Measurements from ENCODE around the gene FBXL13. TPM values are rescaled to one million over a fixed set of nuclear protein-coding genes. Genes with fewer than 3 reads are reported as not detected.
A peak's percentile ranks its signal among the peaks of the same experiment; 100 is the strongest.

The FBXL13 gene
- total RNA-seq, 2 donors from 2014 or later, result 0.95 to 2.5 TPM

DNA sequence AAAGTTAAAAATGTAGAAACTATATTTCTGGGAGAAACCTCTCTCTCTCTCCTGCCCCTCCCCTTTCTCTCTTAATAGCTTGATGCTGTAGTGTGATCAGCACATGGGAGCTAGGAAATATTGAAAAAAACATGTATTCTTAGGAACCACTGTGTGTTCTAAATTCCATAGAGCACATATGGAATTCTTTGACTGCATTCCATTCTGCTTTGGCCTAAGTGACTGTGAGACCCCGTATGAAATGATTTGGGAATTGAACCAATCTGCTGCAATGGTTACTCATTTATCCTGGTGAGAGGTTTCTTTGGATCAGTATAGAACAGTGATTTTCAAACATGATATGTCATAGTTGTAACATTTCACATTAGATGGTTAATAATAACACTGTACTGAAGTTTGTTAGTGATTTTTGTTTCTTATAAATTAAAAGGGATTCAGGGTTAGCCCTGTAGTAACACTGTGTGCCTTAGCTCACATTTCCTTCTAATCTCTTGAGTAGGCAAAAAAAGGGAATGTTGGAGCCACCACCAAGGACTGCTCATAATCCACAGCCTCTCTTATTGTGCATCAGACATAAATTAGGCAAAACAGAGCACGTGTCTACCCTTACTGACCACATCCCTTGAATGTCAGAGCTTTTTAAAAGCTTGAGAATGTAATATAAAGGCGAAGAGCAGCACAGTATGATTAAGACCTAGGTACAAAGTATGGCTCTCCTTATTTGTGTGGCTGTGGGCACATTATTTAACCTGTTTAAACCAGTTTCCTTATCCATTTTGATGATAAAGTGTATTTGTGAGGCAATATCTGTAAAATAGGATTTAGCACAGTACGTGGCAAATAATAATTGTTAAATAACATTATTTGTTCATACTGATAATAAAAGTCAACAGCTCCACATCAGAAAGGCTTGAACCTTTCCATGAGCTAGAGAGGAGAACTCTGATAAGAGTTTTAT lies 256.7 kb downstream of the FBXL13 start:
- TF ChIP-seq, protein P1, sequence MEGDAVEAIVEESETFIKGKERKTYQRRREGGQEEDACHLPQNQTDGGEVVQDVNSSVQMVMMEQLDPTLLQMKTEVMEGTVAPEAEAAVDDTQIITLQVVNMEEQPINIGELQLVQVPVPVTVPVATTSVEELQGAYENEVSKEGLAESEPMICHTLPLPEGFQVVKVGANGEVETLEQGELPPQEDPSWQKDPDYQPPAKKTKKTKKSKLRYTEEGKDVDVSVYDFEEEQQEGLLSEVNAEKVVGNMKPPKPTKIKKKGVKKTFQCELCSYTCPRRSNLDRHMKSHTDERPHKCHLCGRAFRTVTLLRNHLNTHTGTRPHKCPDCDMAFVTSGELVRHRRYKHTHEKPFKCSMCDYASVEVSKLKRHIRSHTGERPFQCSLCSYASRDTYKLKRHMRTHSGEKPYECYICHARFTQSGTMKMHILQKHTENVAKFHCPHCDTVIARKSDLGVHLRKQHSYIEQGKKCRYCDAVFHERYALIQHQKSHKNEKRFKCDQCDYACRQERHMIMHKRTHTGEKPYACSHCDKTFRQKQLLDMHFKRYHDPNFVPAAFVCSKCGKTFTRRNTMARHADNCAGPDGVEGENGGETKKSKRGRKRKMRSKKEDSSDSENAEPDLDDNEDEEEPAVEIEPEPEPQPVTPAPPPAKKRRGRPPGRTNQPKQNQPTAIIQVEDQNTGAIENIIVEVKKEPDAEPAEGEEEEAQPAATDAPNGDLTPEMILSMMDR (IDR thresholded peaks at IDR 0.05), result no peak
- H3K4me3 ChIP-seq, result no peak overlapping the region
- H3K27me3 ChIP-seq (replicated peaks; ENCODE audit: insufficient read depth), result no peaks in the 10 kb centered on the region
- H3K4me1 ChIP-seq (ENCODE audit: control insufficient read depth in 1 of 2, low read depth in 2 of 2), result peaks cover 0 to 3% of the 10 kb centered on the region in 2 donors
- H3K9me3 ChIP-seq, result no peaks in the 10 kb centered on the region
- DNase-seq (ENCODE audit: low spot score) (no peak), ATAC-seq (ENCODE audit: insufficient number of reproducible peaks, low FRiP score, low read depth) (no peak)
- no peaks in the 10 kb centered on the region for H3K36me3 ChIP-seq
- no peak overlapping the region for H3K27ac ChIP-seq

DNA sequence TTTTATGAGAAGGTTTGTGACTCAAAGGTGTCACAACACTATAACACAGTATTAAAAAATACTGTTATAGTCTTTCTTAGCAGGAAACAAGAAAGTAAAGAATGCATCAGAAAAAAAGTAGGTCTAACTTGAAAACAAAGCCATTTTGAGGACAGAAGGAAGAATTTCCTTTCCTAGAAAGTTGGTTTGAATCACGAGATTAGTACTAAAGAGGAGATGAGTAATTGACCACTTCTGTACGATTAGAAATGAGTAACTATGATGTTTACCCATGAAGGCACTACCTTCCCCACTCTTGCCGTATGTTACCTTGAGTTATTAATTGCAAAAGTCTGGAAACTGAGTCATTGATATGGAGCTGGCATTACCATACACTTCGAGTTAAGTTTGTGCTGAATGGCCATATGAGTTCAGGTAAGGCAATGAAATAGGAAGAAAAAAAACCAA lies 260.5 kb downstream of the FBXL13 start:
- H3K27me3 ChIP-seq (replicated peaks; ENCODE audit: insufficient read depth), result no peaks in the 10 kb centered on the region
- no peak for DNase-seq (ENCODE audit: low spot score)

DNA sequence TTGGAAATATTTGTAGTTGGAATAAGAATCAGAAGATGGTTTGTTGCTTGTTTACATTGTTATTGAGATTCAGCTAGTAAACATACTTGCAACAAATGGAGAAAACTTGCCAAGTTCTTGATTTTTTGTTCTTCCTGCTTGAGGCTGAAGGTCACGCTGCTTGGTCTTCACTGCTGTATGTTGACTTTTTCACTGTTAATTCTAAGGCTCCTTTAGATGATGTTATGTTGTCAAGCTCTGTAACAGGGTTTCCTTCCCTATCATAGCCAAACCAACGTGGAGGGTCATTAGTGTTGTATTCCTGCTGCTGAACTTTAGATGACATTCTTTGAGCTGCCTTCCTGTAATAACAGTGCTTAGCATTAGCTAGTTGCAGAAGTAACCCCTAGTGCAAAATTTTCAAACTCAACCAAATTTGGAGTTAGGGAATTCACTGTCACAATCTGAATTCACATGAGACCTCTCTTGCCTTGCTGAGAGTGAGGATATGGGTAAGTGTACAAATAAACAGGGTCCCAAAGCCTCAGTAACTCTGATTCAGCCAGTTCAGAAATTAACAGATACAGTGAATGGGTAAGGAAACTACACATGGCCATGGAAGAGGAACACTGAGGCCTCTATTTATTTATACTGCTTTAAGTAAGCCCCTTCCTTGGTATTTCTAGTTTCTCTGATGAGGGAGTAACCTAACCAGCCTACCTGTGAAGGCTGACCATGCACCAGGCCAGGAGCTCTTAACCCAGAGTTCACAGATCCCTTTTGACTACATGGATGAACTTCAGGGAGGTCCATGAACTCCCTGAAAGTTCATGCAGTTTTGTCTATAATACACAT lies 261.2 kb downstream of the FBXL13 start:
- Histone ChIP-seq H3K4me3 (no peak overlapping the region), H3K4me1 (ENCODE audit: control insufficient read depth in 1 of 2, low read depth in 2 of 2) (peaks cover 11 to 34% of the 10 kb centered on the region in 2 donors), H3K9me3 (no peaks in the 10 kb centered on the region), H3K27me3 (replicated peaks; ENCODE audit: insufficient read depth) (no peaks in the 10 kb centered on the region), H3K27ac (no peak overlapping the region), H3K36me3 (peaks cover 5% of the 10 kb centered on the region)
- no peak for DNase-seq (ENCODE audit: low spot score)
- TF ChIP-seq, protein P1 (IDR thresholded peaks at IDR 0.05), result no peak
- ATAC-seq (ENCODE audit: insufficient number of reproducible peaks, low FRiP score, low read depth), result no peak

More for the DNA sequence above, 260.5 kb downstream of the FBXL13 start:
- TF ChIP-seq, protein P1 (IDR thresholded peaks at IDR 0.05), result no peak
- no peak overlapping the region for H3K27ac ChIP-seq
- H3K4me3 ChIP-seq, result no peak overlapping the region
- no peaks in the 10 kb centered on the region for H3K9me3 ChIP-seq
- no peaks in the 10 kb centered on the region for H3K36me3 ChIP-seq
- ATAC-seq (ENCODE audit: insufficient number of reproducible peaks, low FRiP score, low read depth), result no peak
- peaks cover 11 to 34% of the 10 kb centered on the region in 2 donors for H3K4me1 ChIP-seq (ENCODE audit: control insufficient read depth in 1 of 2, low read depth in 2 of 2)

DNA sequence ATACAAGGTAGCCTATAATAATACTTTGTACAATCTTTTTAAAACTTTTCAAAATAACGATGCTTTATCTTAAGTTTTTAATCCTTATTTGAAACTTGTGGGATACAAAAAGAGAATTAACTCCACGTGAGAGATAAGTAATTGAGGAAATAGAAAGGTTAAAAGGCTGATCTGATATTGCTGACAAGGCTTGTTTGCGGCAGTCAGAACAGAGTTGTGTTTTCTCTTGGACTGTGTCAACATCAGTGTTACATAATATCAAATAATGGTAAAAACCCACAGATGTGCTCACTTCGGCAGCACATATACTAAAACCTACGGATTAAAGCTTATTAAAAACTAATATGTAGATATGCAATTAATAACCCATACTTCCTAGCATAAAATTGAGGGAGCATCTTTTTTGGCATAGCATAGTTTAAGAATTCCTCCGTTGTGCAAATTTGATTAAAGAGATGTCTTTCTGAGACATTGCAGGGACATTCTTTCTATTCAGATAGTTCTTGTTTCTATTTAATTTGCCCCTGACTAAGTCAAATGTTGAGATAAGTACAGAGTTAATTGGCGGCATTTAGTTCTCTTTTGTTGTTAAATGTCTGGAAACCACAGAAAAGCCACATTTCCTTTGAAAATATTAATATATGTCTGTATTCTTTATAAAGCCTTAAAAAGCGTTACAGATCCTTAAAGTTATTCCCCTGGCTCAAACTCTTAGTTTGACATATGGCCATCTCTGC lies 262.5 kb downstream of the FBXL13 start:
- DNase-seq (ENCODE audit: low spot score) (no peak), ATAC-seq (ENCODE audit: insufficient number of reproducible peaks, low FRiP score, low read depth) (no peak)
- TF ChIP-seq, protein P1 (IDR thresholded peaks at IDR 0.05), result no peak
- Histone ChIP-seq H3K36me3 (peaks cover 5% of the 10 kb centered on the region), H3K27me3 (replicated peaks; ENCODE audit: insufficient read depth) (no peaks in the 10 kb centered on the region), H3K9me3 (no peaks in the 10 kb centered on the region), H3K27ac (peak overlapping the region in 1 of 2 donors; percentile 49), H3K4me3 (no peak overlapping the region), H3K4me1 (ENCODE audit: control insufficient read depth in 1 of 2, low read depth in 2 of 2) (peaks cover 11 to 34% of the 10 kb centered on the region in 2 donors)

Measured in thoracic aorta (tissue), 2 donors.